Right forelimb (tissue), 1 donor: ENCODE measurements around the gene MFSD12.
"Not testable (repeated sequence)": the region's sequence is repeated elsewhere in the genome, so short reads cannot be mapped to it uniquely, and the experiment has no call there.

Experiments
- DNase-seq: peaks from one replicate; pipeline ENCODE4 v3.0.0-alpha.2; 2018

MFSD12 gene

DNA sequence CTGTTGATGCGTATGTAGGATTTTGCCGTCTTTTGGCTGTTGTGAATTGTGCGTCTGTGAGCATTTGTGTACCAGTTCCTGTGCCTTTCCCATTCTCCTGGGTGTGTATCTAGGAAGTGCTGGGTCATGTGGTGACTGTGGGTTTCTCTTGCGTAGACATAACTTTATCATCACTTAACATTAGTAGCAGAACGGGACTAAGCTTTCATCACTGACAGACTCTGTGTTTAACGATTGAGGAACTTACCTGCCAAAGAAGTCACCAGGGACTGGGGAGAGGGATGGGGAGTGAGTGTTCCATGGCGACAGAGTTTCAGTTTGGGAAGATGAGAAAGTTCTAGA is 36.3 kb downstream of the MFSD12 start:
- DNase-seq = no peak

- DNase-seq = no peak
Measured at GRCh38 chr19:3520166-3521103, 37.0 kb downstream of the MFSD12 start.

- DNase-seq = no peak
Measured at GRCh38 chr19:3519126-3519525, 38.3 kb downstream of the MFSD12 start.

DNA sequence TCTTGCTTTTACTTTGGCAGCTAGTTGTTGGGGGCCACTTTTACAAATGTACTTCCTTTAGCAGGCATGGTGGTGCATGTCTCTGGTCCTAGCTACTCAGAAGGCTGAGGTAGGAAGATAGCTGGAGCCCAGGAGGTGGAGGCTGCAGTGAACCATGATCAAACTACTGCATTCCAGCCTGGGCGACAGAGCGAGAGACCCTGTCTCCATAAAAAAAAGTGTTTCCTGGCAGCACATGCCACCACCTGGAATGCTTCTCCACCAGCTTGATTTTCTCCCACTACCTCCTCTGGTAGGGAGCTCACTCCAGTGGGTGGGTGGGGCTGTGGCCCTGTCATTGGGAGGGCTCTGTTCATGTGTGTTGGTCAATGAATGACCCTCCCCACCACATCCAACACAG is 38.7 kb downstream of the MFSD12 start:
- no peak for DNase-seq

GRCh38 chr19:3518255-3518654 is 39.1 kb downstream of the MFSD12 start:
- DNase-seq = no peak

- no peak for DNase-seq
Measured at GRCh38 chr19:3517638-3518037, 39.7 kb downstream of the MFSD12 start.

- DNase-seq = no peak
Measured at GRCh38 chr19:3516675-3517207, 40.6 kb downstream of the MFSD12 start.

- DNase-seq = no peak
Measured at GRCh38 chr19:3515891-3516422, 41.4 kb downstream of the MFSD12 start.

DNA sequence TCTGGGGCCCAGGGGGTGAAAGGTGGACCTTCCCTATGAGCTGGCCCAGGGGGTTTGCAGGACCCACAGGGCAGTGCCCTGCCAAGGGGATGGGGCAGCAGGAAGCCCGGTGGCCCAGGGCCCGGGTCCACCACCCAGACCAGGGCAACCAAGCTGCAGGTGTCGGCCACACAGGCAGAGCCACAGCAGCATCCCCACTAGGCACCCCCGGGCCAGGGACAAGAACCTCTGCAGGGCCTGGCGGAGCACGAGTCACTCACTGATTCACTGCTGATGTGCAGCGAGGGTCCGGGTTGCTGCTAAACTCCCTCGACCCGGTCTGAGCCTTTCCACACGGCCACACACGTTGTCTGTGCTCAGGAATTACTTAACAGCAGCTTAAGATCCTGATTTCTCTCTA is 42.5 kb downstream of the MFSD12 start:
- no peak for DNase-seq

DNA sequence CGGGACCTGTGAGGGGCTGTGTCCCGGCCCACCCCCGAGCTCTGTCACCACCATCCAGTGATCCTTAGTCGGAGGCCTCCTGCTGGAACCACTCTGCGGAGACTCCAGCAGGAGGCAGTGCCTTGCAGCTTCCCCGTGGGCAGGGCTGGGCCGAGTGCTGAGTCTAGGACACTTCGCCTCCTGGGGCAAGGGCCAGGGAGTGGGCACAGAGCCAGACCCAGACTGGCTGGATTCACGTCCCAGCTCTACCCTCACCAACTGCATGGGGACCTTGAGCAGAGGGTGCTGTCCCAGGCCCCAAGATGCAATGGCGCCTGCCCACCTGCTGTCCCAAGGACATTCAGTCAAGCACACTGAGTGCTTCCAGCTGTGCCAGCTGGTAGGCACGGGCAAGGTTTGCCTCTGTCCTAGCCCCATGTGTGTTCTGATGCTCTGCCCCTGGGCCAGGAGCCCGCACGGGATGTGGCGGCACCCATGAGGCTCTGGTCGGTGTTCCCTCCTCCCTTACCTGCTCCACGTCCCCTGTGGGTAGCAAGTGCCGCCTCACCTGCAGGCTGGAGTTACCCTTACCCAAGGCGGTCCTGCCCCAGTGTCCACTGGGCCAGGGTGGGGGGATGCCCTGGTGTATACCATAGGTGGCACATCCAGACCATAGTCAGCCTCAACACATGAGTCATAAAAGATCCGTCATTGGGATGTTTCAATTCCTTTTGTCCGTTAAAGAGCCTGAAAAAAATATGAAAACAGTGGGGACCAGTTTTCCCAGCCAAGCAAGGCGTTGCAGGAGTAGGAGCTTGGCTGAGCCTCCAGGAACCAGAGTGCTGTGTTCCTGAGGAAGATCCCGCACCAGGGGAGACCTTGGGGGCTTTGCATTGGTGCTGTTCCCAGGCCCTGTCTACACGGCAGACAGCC is 43.9 kb downstream of the MFSD12 start:
- DNase-seq = no peak

DNA sequence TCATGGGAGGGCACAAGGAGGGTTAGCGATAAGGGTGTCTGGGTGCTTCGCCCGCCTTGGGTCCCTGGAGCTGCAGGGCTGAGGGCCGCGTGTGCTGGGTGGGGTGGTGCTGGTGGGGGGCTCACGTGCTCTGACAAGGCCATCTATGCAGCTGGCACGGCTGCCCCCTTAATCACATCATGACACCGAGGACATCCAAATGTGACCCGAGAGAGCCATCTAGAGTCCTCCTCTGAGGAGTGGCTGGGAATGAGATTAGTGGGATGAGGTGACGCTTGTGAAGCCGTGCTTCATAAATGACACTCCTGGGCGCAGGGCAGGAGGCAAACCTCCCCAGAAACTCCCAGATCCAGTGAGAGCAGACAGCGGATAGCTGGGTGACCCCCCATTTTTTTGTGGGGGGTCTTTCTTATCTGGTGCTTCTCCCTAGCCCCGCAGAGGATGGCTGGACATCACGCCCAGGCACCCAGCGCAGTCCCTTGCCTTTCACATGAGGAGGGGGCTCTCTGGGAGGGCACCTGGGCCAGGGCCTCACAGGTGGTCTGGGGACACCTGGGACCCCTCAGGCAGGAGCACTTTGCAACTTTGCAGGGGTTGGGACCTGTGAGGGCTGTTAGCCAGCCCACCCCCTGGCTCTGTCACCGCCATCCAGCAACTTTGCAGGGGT is 44.7 kb downstream of the MFSD12 start:
- no peak for DNase-seq

GRCh38 chr19:3511506-3512251 is 45.7 kb downstream of the MFSD12 start:
- DNase-seq = no peak

DNA sequence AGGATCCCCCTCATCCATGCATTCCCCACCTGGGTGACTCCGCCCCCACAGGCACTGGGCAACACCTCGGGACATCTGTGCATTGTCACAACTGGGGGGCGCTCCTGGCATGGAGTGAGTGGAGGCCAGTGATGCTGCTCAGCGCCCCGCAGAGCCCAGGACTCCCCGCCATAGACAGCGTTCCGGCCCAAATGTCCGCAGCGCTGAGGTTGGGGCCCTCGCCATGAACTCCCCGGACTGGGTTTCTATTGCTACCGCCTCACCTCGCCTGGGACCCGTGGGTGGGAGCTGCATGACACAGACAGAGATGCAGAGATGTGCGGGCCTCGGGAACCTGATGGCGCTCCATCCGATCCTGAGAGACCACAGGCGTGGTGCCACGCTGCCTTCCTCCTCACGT is 46.7 kb downstream of the MFSD12 start:
- no peak for DNase-seq

GRCh38 chr19:3509566-3509989 is 47.8 kb downstream of the MFSD12 start:
- DNase-seq = no peak

- DNase-seq = no peak
Measured at GRCh38 chr19:3508771-3509535, 48.4 kb downstream of the MFSD12 start.

- DNase-seq = not testable (repeated sequence)
Measured at GRCh38 chr19:3508121-3508661, 49.2 kb downstream of the MFSD12 start.

GRCh38 chr19:3507371-3508120 is 49.8 kb downstream of the MFSD12 start:
- DNase-seq = peak; percentile 53

GRCh38 chr19:3506384-3507340 is 50.7 kb downstream of the MFSD12 start:
- peak; percentile 66 for DNase-seq
